IgD-negative memory B cell (primary cell): ENCODE data around the gene RREB1. TPM values are rescaled to one million over a fixed set of nuclear protein-coding genes. Genes with fewer than 3 reads are reported as not detected.

Source experiments
- H3K27ac Mint-ChIP-seq, 3 donors: one replicate each; pipeline ENCODE4 v1.8.0; 2020 to 2022; ENCODE audit warnings: mild to moderate bottlenecking in 3 of 3, mixed read lengths in 3 of 3, moderate library complexity in 1 of 3
- H3K27me3 Mint-ChIP-seq: one replicate; pipeline ENCODE4 v1.8.0; 2021; ENCODE audit warnings: mixed read lengths
- H3K36me3 Mint-ChIP-seq: one replicate; pipeline ENCODE4 v1.8.0; 2020; ENCODE audit warnings: mild to moderate bottlenecking, mixed read lengths
- H3K4me1 Mint-ChIP-seq, 3 donors: one replicate each; pipeline ENCODE4 v1.8.0; 2020 to 2022; ENCODE audit warnings: mixed read lengths in 3 of 3, mild to moderate bottlenecking in 1 of 3
- H3K4me3 Mint-ChIP-seq, 4 donors: one replicate each; pipeline ENCODE4 v1.8.0; 2020 to 2022; ENCODE audit warnings: mild to moderate bottlenecking in 4 of 4, mixed read lengths in 4 of 4, moderate library complexity in 3 of 4
- H3K9me3 Mint-ChIP-seq, 3 donors: one replicate each; pipeline ENCODE4 v1.8.0; 2020 to 2021; ENCODE audit warnings: mixed read lengths in 3 of 3, mild to moderate bottlenecking in 1 of 3
- polyA plus RNA-seq: library from polyadenylated mRNA; unstranded; fragments of 300-500 nt; fragmentation: Illumina TruSeq; gene quantifications from one replicate; pipeline ENCODE4 v1.2.3, GENCODE V29; 2021

Gene RREB1
- polyA plus RNA-seq, 1 donor from 2014 or later, result 6.1 TPM

- Mint-ChIP-seq H3K4me3 (peak overlapping the region; percentile 90 to 99 (median 96)), H3K27me3 (no peaks in the 10 kb centered on the region), H3K4me1 (peaks cover 39 to 49% (median 40%) of the 10 kb centered on the region in 3 donors), H3K27ac (peak overlapping the region; percentile 85 to 98 (median 94)), H3K36me3 (no peaks in the 10 kb centered on the region), H3K9me3 (no peaks in the 10 kb centered on the region)
These were observed 1.4 kb downstream of the RREB1 start for GRCh38 chr6:7108964-7109836.

GRCh38 chr6:7110092-7110792, 2.5 kb downstream of the RREB1 start:
- Mint-ChIP-seq H3K27ac (peak overlapping the region; percentile 85 to 98 (median 94)), H3K4me1 (peaks cover 39 to 56% (median 47%) of the 10 kb centered on the region in 3 donors), H3K9me3 (no peaks in the 10 kb centered on the region), H3K36me3 (no peaks in the 10 kb centered on the region), H3K4me3 (peak overlapping the region; percentile 90 to 99 (median 96)), H3K27me3 (no peaks in the 10 kb centered on the region)

- peak overlapping the region in 2 of 3 donors; percentile 85 to 98 for H3K27ac Mint-ChIP-seq
These were observed 3.4 kb downstream of the RREB1 start for GRCh38 chr6:7111095-7111690.

GRCh38 chr6:7112171-7112570, 4.4 kb downstream of the RREB1 start:
- Mint-ChIP-seq H3K4me3 (peak overlapping the region; percentile 36 to 96 (median 80)), H3K27me3 (no peaks in the 10 kb centered on the region), H3K36me3 (no peaks in the 10 kb centered on the region), H3K27ac (peak overlapping the region; percentile 62 to 97 (median 93)), H3K4me1 (peaks cover 55 to 69% (median 58%) of the 10 kb centered on the region in 3 donors), H3K9me3 (no peaks in the 10 kb centered on the region)

More at GRCh38 chr6:7111095-7111690, 3.4 kb downstream of the RREB1 start:
- H3K4me3 Mint-ChIP-seq, result peak overlapping the region in 1 of 4 donors; percentile 99
- no peaks in the 10 kb centered on the region for H3K9me3 Mint-ChIP-seq
- no peaks in the 10 kb centered on the region for H3K27me3 Mint-ChIP-seq
- peaks cover 48 to 65% (median 54%) of the 10 kb centered on the region in 3 donors for H3K4me1 Mint-ChIP-seq
- no peaks in the 10 kb centered on the region for H3K36me3 Mint-ChIP-seq

- Mint-ChIP-seq H3K9me3 (no peaks in the 10 kb centered on the region), H3K4me3 (peak overlapping the region; percentile 36 to 96 (median 80)), H3K36me3 (no peaks in the 10 kb centered on the region), H3K4me1 (peaks cover 55 to 69% (median 58%) of the 10 kb centered on the region in 3 donors), H3K27me3 (no peaks in the 10 kb centered on the region), H3K27ac (peak overlapping the region; percentile 62 to 97 (median 93))
These were observed 5.1 kb downstream of the RREB1 start for GRCh38 chr6:7112741-7113313.

- no peaks in the 10 kb centered on the region for H3K9me3 Mint-ChIP-seq
- H3K27me3 Mint-ChIP-seq, result no peaks in the 10 kb centered on the region
- H3K36me3 Mint-ChIP-seq, result peaks cover 5% of the 10 kb centered on the region
- peaks cover 62 to 76% (median 63%) of the 10 kb centered on the region in 3 donors for H3K4me1 Mint-ChIP-seq
- H3K4me3 Mint-ChIP-seq, result peak overlapping the region in 1 of 4 donors; percentile 49
- H3K27ac Mint-ChIP-seq, result peak overlapping the region in 2 of 3 donors; percentile 78 to 86
These were observed 7.1 kb downstream of the RREB1 start for GRCh38 chr6:7114744-7115458.

GRCh38 chr6:7115543-7116231, 7.9 kb downstream of the RREB1 start:
- H3K27ac Mint-ChIP-seq, result peak overlapping the region; percentile 55 to 86 (median 78)
- no peaks in the 10 kb centered on the region for H3K27me3 Mint-ChIP-seq
- H3K4me3 Mint-ChIP-seq, result peak overlapping the region in 3 of 4 donors; percentile 6 to 14 (median 9)
- H3K4me1 Mint-ChIP-seq, result peaks cover 55 to 68% (median 55%) of the 10 kb centered on the region in 3 donors
- H3K36me3 Mint-ChIP-seq, result peaks cover 9% of the 10 kb centered on the region
- no peaks in the 10 kb centered on the region for H3K9me3 Mint-ChIP-seq

- H3K36me3 Mint-ChIP-seq, result peaks cover 10% of the 10 kb centered on the region
- H3K4me1 Mint-ChIP-seq, result peaks cover 43 to 48% (median 46%) of the 10 kb centered on the region in 3 donors
- no peaks in the 10 kb centered on the region for H3K9me3 Mint-ChIP-seq
- H3K27ac Mint-ChIP-seq, result no peak overlapping the region
- no peaks in the 10 kb centered on the region for H3K27me3 Mint-ChIP-seq
- peak overlapping the region in 1 of 4 donors; percentile 69 for H3K4me3 Mint-ChIP-seq
These were observed 11.6 kb downstream of the RREB1 start for GRCh38 chr6:7119272-7119801.

- peaks cover 36 to 47% (median 42%) of the 10 kb centered on the region in 3 donors for H3K4me1 Mint-ChIP-seq
- H3K4me3 Mint-ChIP-seq, result no peak overlapping the region
- no peak overlapping the region for H3K27ac Mint-ChIP-seq
These were observed 14.0 kb downstream of the RREB1 start for GRCh38 chr6:7121700-7122241.

GRCh38 chr6:7122684-7123083, 14.9 kb downstream of the RREB1 start:
- Mint-ChIP-seq H3K36me3 (peaks cover 10% of the 10 kb centered on the region), H3K9me3 (no peaks in the 10 kb centered on the region), H3K4me1 (peaks cover 40 to 53% (median 46%) of the 10 kb centered on the region in 3 donors), H3K27ac (peak overlapping the region in 1 of 3 donors; percentile 88), H3K4me3 (peak overlapping the region in 1 of 4 donors; percentile 23), H3K27me3 (no peaks in the 10 kb centered on the region)

More at GRCh38 chr6:7121700-7122241, 14.0 kb downstream of the RREB1 start:
- H3K9me3 Mint-ChIP-seq, result no peaks in the 10 kb centered on the region
- peaks cover 10% of the 10 kb centered on the region for H3K36me3 Mint-ChIP-seq
- H3K27me3 Mint-ChIP-seq, result no peaks in the 10 kb centered on the region

GRCh38 chr6:7124114-7124513, 16.4 kb downstream of the RREB1 start:
- Mint-ChIP-seq H3K27ac (peak overlapping the region in 1 of 3 donors; percentile 31), H3K27me3 (no peaks in the 10 kb centered on the region), H3K4me1 (peaks cover 51 to 62% (median 52%) of the 10 kb centered on the region in 3 donors), H3K4me3 (peak overlapping the region in 1 of 4 donors; percentile 2), H3K36me3 (peaks cover 10% of the 10 kb centered on the region), H3K9me3 (no peaks in the 10 kb centered on the region)

- Mint-ChIP-seq H3K27me3 (no peaks in the 10 kb centered on the region), H3K9me3 (no peaks in the 10 kb centered on the region), H3K36me3 (peaks cover 6% of the 10 kb centered on the region), H3K27ac (peak overlapping the region in 1 of 3 donors; percentile 31), H3K4me1 (peaks cover 51 to 62% (median 52%) of the 10 kb centered on the region in 3 donors), H3K4me3 (no peak overlapping the region)
These were observed 16.9 kb downstream of the RREB1 start for GRCh38 chr6:7124636-7125035.

GRCh38 chr6:7125290-7125689, 17.5 kb downstream of the RREB1 start:
- Mint-ChIP-seq H3K4me3 (no peak overlapping the region), H3K27me3 (no peaks in the 10 kb centered on the region), H3K4me1 (peaks cover 56 to 67% (median 56%) of the 10 kb centered on the region in 3 donors), H3K9me3 (no peaks in the 10 kb centered on the region), H3K27ac (peak overlapping the region in 1 of 3 donors; percentile 39), H3K36me3 (peaks cover 4% of the 10 kb centered on the region)
